Measurements from ENCODE around the gene PITX1. TPM values are rescaled to one million over a fixed set of nuclear protein-coding genes. Genes with fewer than 3 reads are reported as not detected.

The PITX1 gene
- polyA plus RNA-seq, 1 donor: 19.6 TPM

GRCh38 chr5:135029477-135030122 is 4.4 kb downstream of the PITX1 start:
- Histone ChIP-seq H3K36me3 (ENCODE audit: control insufficient read depth, insufficient read depth, low read length) (peaks cover 6% of the 10 kb centered on the region), H3K4me1 (ENCODE audit: control insufficient read depth, insufficient read depth, low read length) (no peaks in the 10 kb centered on the region), H3K27me3 (ENCODE audit: control insufficient read depth, insufficient read depth, low read length) (peaks cover 78% of the 10 kb centered on the region), H3K4me3 (ENCODE audit: low read length) (no peak overlapping the region), H3K9me3 (ENCODE audit: control insufficient read depth, low read depth, low read length) (peaks cover 25% of the 10 kb centered on the region), H3K27ac (ENCODE audit: low read length) (no peak overlapping the region)
- DNase-seq: no peak
- WGBS (ENCODE audit: insufficient coverage, low lambda C conversion rate): 85% methylated on average over 15 of the region's 15 CpGs

GRCh38 chr5:135028791-135029476 is 5.1 kb downstream of the PITX1 start:
- Histone ChIP-seq H3K4me1 (ENCODE audit: control insufficient read depth, insufficient read depth, low read length) (no peaks in the 10 kb centered on the region), H3K27ac (ENCODE audit: low read length) (no peak overlapping the region), H3K9me3 (ENCODE audit: control insufficient read depth, low read depth, low read length) (peaks cover 25% of the 10 kb centered on the region), H3K36me3 (ENCODE audit: control insufficient read depth, insufficient read depth, low read length) (peaks cover 6% of the 10 kb centered on the region), H3K27me3 (ENCODE audit: control insufficient read depth, insufficient read depth, low read length) (peaks cover 78% of the 10 kb centered on the region), H3K4me3 (ENCODE audit: low read length) (no peak overlapping the region)
- no peak for DNase-seq
- 92% methylated on average over 6 of the region's 62 CpGs for WGBS (ENCODE audit: insufficient coverage, low lambda C conversion rate)

GRCh38 chr5:135027697-135028615 is 6.1 kb downstream of the PITX1 start:
- WGBS (ENCODE audit: insufficient coverage, low lambda C conversion rate): no CpG with 5 or more reads among the region's 79 CpGs
- no peak overlapping the region for H3K27ac ChIP-seq (ENCODE audit: low read length)
- no peaks in the 10 kb centered on the region for H3K4me1 ChIP-seq (ENCODE audit: control insufficient read depth, insufficient read depth, low read length)
- H3K36me3 ChIP-seq (ENCODE audit: control insufficient read depth, insufficient read depth, low read length): peaks cover 6% of the 10 kb centered on the region
- no peak for DNase-seq
- H3K9me3 ChIP-seq (ENCODE audit: control insufficient read depth, low read depth, low read length): peaks cover 25% of the 10 kb centered on the region
- peaks cover 72% of the 10 kb centered on the region for H3K27me3 ChIP-seq (ENCODE audit: control insufficient read depth, insufficient read depth, low read length)
- H3K4me3 ChIP-seq (ENCODE audit: low read length): no peak overlapping the region

- no peaks in the 10 kb centered on the region for H3K4me1 ChIP-seq (ENCODE audit: control insufficient read depth, insufficient read depth, low read length)
- no peak overlapping the region for H3K4me3 ChIP-seq (ENCODE audit: low read length)
- H3K27me3 ChIP-seq (ENCODE audit: control insufficient read depth, insufficient read depth, low read length): peaks cover 69% of the 10 kb centered on the region
- H3K9me3 ChIP-seq (ENCODE audit: control insufficient read depth, low read depth, low read length): peaks cover 25% of the 10 kb centered on the region
- H3K36me3 ChIP-seq (ENCODE audit: control insufficient read depth, insufficient read depth, low read length): peaks cover 6% of the 10 kb centered on the region
- WGBS (ENCODE audit: insufficient coverage, low lambda C conversion rate): no CpG with 5 or more reads among the region's 29 CpGs
- DNase-seq: no peak
- H3K27ac ChIP-seq (ENCODE audit: low read length): no peak overlapping the region
These were observed 6.7 kb downstream of the PITX1 start for GRCh38 chr5:135027266-135027696.

- Histone ChIP-seq H3K4me1 (ENCODE audit: control insufficient read depth, insufficient read depth, low read length) (no peaks in the 10 kb centered on the region), H3K9me3 (ENCODE audit: control insufficient read depth, low read depth, low read length) (peaks cover 25% of the 10 kb centered on the region), H3K4me3 (ENCODE audit: low read length) (no peak overlapping the region), H3K27me3 (ENCODE audit: control insufficient read depth, insufficient read depth, low read length) (peaks cover 65% of the 10 kb centered on the region), H3K36me3 (ENCODE audit: control insufficient read depth, insufficient read depth, low read length) (peaks cover 6% of the 10 kb centered on the region), H3K27ac (ENCODE audit: low read length) (no peak overlapping the region)
- WGBS (ENCODE audit: insufficient coverage, low lambda C conversion rate): no CpG with 5 or more reads among the region's 12 CpGs
- no peak for DNase-seq
These were observed 7.3 kb downstream of the PITX1 start for GRCh38 chr5:135026645-135027265.

GRCh38 chr5:135025730-135026644 is 8.0 kb downstream of the PITX1 start:
- WGBS (ENCODE audit: insufficient coverage, low lambda C conversion rate): no CpG with 5 or more reads among the region's 15 CpGs
- no peak overlapping the region for H3K4me3 ChIP-seq (ENCODE audit: low read length)
- no peak for DNase-seq

GRCh38 chr5:135024956-135025729 is 8.9 kb downstream of the PITX1 start:
- DNase-seq: no peak
- H3K27me3 ChIP-seq (ENCODE audit: control insufficient read depth, insufficient read depth, low read length): peaks cover 49% of the 10 kb centered on the region
- 76% methylated on average over 2 of the region's 11 CpGs for WGBS (ENCODE audit: insufficient coverage, low lambda C conversion rate)
- H3K4me1 ChIP-seq (ENCODE audit: control insufficient read depth, insufficient read depth, low read length): no peaks in the 10 kb centered on the region
- H3K36me3 ChIP-seq (ENCODE audit: control insufficient read depth, insufficient read depth, low read length): peaks cover 3% of the 10 kb centered on the region
- H3K27ac ChIP-seq (ENCODE audit: low read length): no peak overlapping the region
- H3K4me3 ChIP-seq (ENCODE audit: low read length): no peak overlapping the region
- H3K9me3 ChIP-seq (ENCODE audit: control insufficient read depth, low read depth, low read length): peaks cover 16% of the 10 kb centered on the region

More at GRCh38 chr5:135025730-135026644, 8.0 kb downstream of the PITX1 start:
- peaks cover 57% of the 10 kb centered on the region for H3K27me3 ChIP-seq (ENCODE audit: control insufficient read depth, insufficient read depth, low read length)
- H3K9me3 ChIP-seq (ENCODE audit: control insufficient read depth, low read depth, low read length): peaks cover 18% of the 10 kb centered on the region
- H3K27ac ChIP-seq (ENCODE audit: low read length): no peak overlapping the region
- H3K36me3 ChIP-seq (ENCODE audit: control insufficient read depth, insufficient read depth, low read length): peaks cover 5% of the 10 kb centered on the region
- H3K4me1 ChIP-seq (ENCODE audit: control insufficient read depth, insufficient read depth, low read length): no peaks in the 10 kb centered on the region

- no peak for DNase-seq
- Histone ChIP-seq H3K4me1 (ENCODE audit: control insufficient read depth, insufficient read depth, low read length) (no peaks in the 10 kb centered on the region), H3K27ac (ENCODE audit: low read length) (no peak overlapping the region), H3K4me3 (ENCODE audit: low read length) (no peak overlapping the region), H3K27me3 (ENCODE audit: control insufficient read depth, insufficient read depth, low read length) (peaks cover 4% of the 10 kb centered on the region), H3K9me3 (ENCODE audit: control insufficient read depth, low read depth, low read length) (no peaks in the 10 kb centered on the region), H3K36me3 (ENCODE audit: control insufficient read depth, insufficient read depth, low read length) (no peaks in the 10 kb centered on the region)
- WGBS (ENCODE audit: insufficient coverage, low lambda C conversion rate): 75% methylated on average over 2 of the region's 16 CpGs
These were observed 13.7 kb downstream of the PITX1 start for GRCh38 chr5:135020111-135020895.
